ENCODE data around the gene ALX1. TPM values are rescaled to one million over a fixed set of nuclear protein-coding genes. Genes with fewer than 3 reads are reported as not detected.

The ALX1 gene
- total and polyA plus RNA-seq, 2 donors (not counting 1 experiment from before 2014, with no cell fraction given): not detected

- no peaks in the 10 kb centered on the region for H4K20me1 ChIP-seq (ENCODE audit: control insufficient read depth, extremely low read depth, insufficient read depth, low read length)
- H3K79me2 ChIP-seq (ENCODE audit: control insufficient read depth, insufficient read depth, low read length): no peaks in the 10 kb centered on the region
- H3K4me2 ChIP-seq (ENCODE audit: extremely low read depth, insufficient read depth, low read length): no peak overlapping the region
- H3K9ac ChIP-seq (ENCODE audit: insufficient read depth, low read length): no peak overlapping the region
- no peaks in the 10 kb centered on the region for H3K36me3 ChIP-seq (ENCODE audit: control insufficient read depth, insufficient read depth, low read length)
- H2AFZ ChIP-seq (ENCODE audit: low read length): no peak overlapping the region
- no peaks in the 10 kb centered on the region for H3K9me3 ChIP-seq (ENCODE audit: control insufficient read depth, insufficient read depth, low read depth, low read length)
- TF ChIP-seq, protein P1, sequence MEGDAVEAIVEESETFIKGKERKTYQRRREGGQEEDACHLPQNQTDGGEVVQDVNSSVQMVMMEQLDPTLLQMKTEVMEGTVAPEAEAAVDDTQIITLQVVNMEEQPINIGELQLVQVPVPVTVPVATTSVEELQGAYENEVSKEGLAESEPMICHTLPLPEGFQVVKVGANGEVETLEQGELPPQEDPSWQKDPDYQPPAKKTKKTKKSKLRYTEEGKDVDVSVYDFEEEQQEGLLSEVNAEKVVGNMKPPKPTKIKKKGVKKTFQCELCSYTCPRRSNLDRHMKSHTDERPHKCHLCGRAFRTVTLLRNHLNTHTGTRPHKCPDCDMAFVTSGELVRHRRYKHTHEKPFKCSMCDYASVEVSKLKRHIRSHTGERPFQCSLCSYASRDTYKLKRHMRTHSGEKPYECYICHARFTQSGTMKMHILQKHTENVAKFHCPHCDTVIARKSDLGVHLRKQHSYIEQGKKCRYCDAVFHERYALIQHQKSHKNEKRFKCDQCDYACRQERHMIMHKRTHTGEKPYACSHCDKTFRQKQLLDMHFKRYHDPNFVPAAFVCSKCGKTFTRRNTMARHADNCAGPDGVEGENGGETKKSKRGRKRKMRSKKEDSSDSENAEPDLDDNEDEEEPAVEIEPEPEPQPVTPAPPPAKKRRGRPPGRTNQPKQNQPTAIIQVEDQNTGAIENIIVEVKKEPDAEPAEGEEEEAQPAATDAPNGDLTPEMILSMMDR (conservative IDR thresholded peaks at IDR 0.05 in 1 of 2, IDR thresholded peaks at IDR 0.05 in 1 of 2; ENCODE audit: low read depth in 1 of 2, low read length in 2 of 2): no peak
- TF ChIP-seq EZH2 (IDR thresholded peaks at IDR 0.05; ENCODE audit: low read length, missing control alignments): no peak
- no peaks in the 10 kb centered on the region for H3K4me1 ChIP-seq (ENCODE audit: control insufficient read depth, extremely low read depth, insufficient read depth, low read length)
- no peak overlapping the region for H3K4me3 ChIP-seq (replicated peaks in 1 of 4; ENCODE audit: control extremely low read depth in 1 of 4, insufficient read depth in 1 of 4, low read depth in 3 of 4, low read length in 4 of 4)
- no peak overlapping the region for H3K27ac ChIP-seq (ENCODE audit: insufficient read depth, low read length)
- no peaks in the 10 kb centered on the region for H3K27me3 ChIP-seq (ENCODE audit: control insufficient read depth, insufficient read depth, low read length)
- DNase-seq (ENCODE audit: low read depth in 2 of 2): no peak
Measured at GRCh38 chr12:85296362-85296761, 16.3 kb downstream of the ALX1 start.

GRCh38 chr12:85299053-85299452 lies 19.0 kb downstream of the ALX1 start:
- no peaks in the 10 kb centered on the region for H4K20me1 ChIP-seq (ENCODE audit: control insufficient read depth, extremely low read depth, insufficient read depth, low read length)
- no peak overlapping the region for H3K9ac ChIP-seq (ENCODE audit: insufficient read depth, low read length)
- H3K9me3 ChIP-seq (ENCODE audit: control insufficient read depth, insufficient read depth, low read depth, low read length): no peaks in the 10 kb centered on the region
- H3K36me3 ChIP-seq (ENCODE audit: control insufficient read depth, insufficient read depth, low read length): no peaks in the 10 kb centered on the region
- no peak overlapping the region for H3K4me2 ChIP-seq (ENCODE audit: extremely low read depth, insufficient read depth, low read length)
- no peaks in the 10 kb centered on the region for H3K27me3 ChIP-seq (ENCODE audit: control insufficient read depth, insufficient read depth, low read length)
- TF ChIP-seq EZH2 (IDR thresholded peaks at IDR 0.05; ENCODE audit: low read length, missing control alignments): no peak
- TF ChIP-seq, protein P1 (conservative IDR thresholded peaks at IDR 0.05 in 1 of 2, IDR thresholded peaks at IDR 0.05 in 1 of 2; ENCODE audit: low read depth in 1 of 2, low read length in 2 of 2): no peak
- H3K79me2 ChIP-seq (ENCODE audit: control insufficient read depth, insufficient read depth, low read length): no peaks in the 10 kb centered on the region
- H2AFZ ChIP-seq (ENCODE audit: low read length): no peak overlapping the region
- no peak overlapping the region for H3K4me3 ChIP-seq (replicated peaks in 1 of 4; ENCODE audit: control extremely low read depth in 1 of 4, insufficient read depth in 1 of 4, low read depth in 3 of 4, low read length in 4 of 4)
- no peak for DNase-seq (ENCODE audit: low read depth in 2 of 2)
- no peaks in the 10 kb centered on the region for H3K4me1 ChIP-seq (ENCODE audit: control insufficient read depth, extremely low read depth, insufficient read depth, low read length)
- H3K27ac ChIP-seq (ENCODE audit: insufficient read depth, low read length): no peak overlapping the region

GRCh38 chr12:85301051-85301450 lies 21.0 kb downstream of the ALX1 start:
- DNase-seq (ENCODE audit: low read depth in 2 of 2): no peak

More at GRCh38 chr12:85301051-85301450, 21.0 kb downstream of the ALX1 start:
- H3K4me2 ChIP-seq (ENCODE audit: extremely low read depth, insufficient read depth, low read length): no peak overlapping the region
- TF ChIP-seq EZH2 (IDR thresholded peaks at IDR 0.05; ENCODE audit: low read length, missing control alignments): no peak
- TF ChIP-seq, protein P1 (conservative IDR thresholded peaks at IDR 0.05 in 1 of 2, IDR thresholded peaks at IDR 0.05 in 1 of 2; ENCODE audit: low read depth in 1 of 2, low read length in 2 of 2): no peak
- H3K79me2 ChIP-seq (ENCODE audit: control insufficient read depth, insufficient read depth, low read length): no peaks in the 10 kb centered on the region
- no peak overlapping the region for H3K27ac ChIP-seq (ENCODE audit: insufficient read depth, low read length)
- H3K9ac ChIP-seq (ENCODE audit: insufficient read depth, low read length): no peak overlapping the region
- H2AFZ ChIP-seq (ENCODE audit: low read length): no peak overlapping the region
- H4K20me1 ChIP-seq (ENCODE audit: control insufficient read depth, extremely low read depth, insufficient read depth, low read length): no peaks in the 10 kb centered on the region
- no peaks in the 10 kb centered on the region for H3K9me3 ChIP-seq (ENCODE audit: control insufficient read depth, insufficient read depth, low read depth, low read length)
- no peaks in the 10 kb centered on the region for H3K36me3 ChIP-seq (ENCODE audit: control insufficient read depth, insufficient read depth, low read length)
- H3K4me1 ChIP-seq (ENCODE audit: control insufficient read depth, extremely low read depth, insufficient read depth, low read length): no peaks in the 10 kb centered on the region
- no peak overlapping the region for H3K4me3 ChIP-seq (replicated peaks in 1 of 4; ENCODE audit: control extremely low read depth in 1 of 4, insufficient read depth in 1 of 4, low read depth in 3 of 4, low read length in 4 of 4)
- H3K27me3 ChIP-seq (ENCODE audit: control insufficient read depth, insufficient read depth, low read length): no peaks in the 10 kb centered on the region

Measured in fibroblast of lung (primary cell).